Caki2 (cell line): ENCODE measurements around the gene GDF10. TPM values are rescaled to one million over a fixed set of nuclear protein-coding genes. Genes with fewer than 3 reads are reported as not detected.

Experiments
- DNase-seq: peaks from one replicate; pipeline ENCODE4 v3.0.0-alpha.2; 2015; ENCODE audit warnings: low read depth
- in situ Hi-C: cut with HindIII; loops from 2 replicates; pipeline ENCODE4 v1.10.0; 2016; ENCODE audit warnings: low sequenced_read_pairs, low pct_unique_long_range_greater_than_20kb, mixed read lengths
- total RNA-seq: library from RNA; depleted of rRNA; stranded (reverse); fragments of >200 nt; shearing (Covaris generic); gene quantifications from 2 replicates; pipeline ENCODE4 v1.2.3, GENCODE V29; 2014; ENCODE audit warnings: low replicate concordance

Gene GDF10
- total RNA-seq, 1 experiment from 2014 or later, result not detected

GRCh38 chr10:47287805-47288204, 12.2 kb upstream of the GDF10 start:
- no peak for DNase-seq
- in situ Hi-C loops, result no loop called here

GRCh38 chr10:47288236-47288635, 11.8 kb upstream of the GDF10 start:
- no peak for DNase-seq
- in situ Hi-C loops, result no loop called here

DNA sequence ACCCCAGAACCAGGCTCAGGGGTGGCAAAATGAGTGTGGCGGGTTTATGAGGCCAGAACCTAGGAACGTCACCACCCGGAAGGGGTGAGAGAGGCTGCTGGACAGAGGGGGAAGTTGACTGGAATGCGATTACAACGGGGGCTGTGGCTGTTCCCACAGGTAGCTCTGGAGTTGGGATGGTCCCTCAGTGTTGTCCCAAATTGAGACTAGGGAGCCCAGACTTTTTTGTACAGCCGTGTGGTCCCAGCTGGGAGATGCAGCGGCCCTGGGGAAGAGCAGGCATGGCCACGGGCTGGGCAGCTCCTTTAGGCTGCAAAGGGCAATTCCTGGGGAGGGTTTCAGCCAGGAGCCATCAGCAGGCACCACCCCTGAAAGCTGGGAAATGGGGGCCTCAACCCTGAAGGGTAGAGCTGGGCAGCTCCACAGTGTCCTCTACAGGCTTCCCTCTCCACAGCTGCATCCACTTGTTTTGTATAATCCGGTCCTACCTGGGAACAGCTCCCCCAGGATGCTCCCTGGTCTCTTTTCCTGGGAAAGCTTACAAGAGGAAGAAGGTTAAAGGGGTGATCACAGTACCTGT, 11.0 kb upstream of the GDF10 start:
- in situ Hi-C loops, result no loop called here

DNA sequence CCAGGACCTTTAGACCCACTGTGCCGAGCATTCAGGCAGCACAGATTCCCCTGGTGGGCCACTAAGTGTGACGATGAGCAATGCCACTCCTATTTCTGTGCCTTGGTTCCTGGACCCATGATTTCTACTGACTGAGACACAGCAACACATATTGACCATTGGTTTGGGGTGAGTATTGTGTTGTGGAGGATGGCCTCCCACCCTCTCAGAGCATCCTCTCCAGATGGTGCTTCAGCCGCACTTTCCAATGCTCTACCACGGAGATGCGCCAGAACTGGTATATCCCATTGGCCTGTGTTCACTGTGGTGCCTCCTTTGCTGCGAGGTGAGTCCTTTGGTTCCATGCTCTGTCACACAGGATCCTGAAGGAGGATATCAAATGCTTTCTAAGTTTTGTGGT, 10.1 kb upstream of the GDF10 start:
- DNase-seq, result no peak
- in situ Hi-C loops, result no loop called here

More for the DNA sequence above, 11.0 kb upstream of the GDF10 start:
- no peak for DNase-seq

- DNase-seq, result no peak
- in situ Hi-C loops, result no loop called here
Observed at GRCh38 chr10:47290338-47290737, 9.7 kb upstream of the GDF10 start.

GRCh38 chr10:47291682-47292081, 8.3 kb upstream of the GDF10 start:
- in situ Hi-C loops, result no loop called here

GRCh38 chr10:47294057-47294456, 5.9 kb upstream of the GDF10 start:
- no peak for DNase-seq
- in situ Hi-C loops, result no loop called here

More at GRCh38 chr10:47291682-47292081, 8.3 kb upstream of the GDF10 start:
- no peak for DNase-seq

DNA sequence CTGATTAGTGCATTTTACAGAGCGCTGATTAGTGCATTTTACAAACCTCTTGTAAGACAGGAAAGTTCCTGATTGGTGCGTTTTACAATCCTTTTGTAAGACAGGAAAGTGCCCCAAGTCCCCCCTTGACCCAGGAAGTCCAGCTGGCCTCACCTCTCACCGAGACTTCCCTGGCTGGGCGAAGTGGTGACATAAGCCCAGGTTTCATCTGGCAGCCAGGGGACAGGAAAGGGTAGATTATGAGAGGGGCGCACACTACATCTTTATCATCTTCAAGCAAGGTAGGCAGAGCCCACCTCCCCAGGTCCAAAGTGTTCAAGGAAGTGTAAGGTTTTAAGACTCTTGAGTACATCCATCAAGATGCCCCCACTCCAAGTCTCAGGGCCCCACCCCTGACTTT, 5.5 kb upstream of the GDF10 start:
- in situ Hi-C loops, result no loop called here
- DNase-seq, result no peak

- DNase-seq, result no peak
- in situ Hi-C loops, result no loop called here
Observed at GRCh38 chr10:47295411-47295810, 4.6 kb upstream of the GDF10 start.

GRCh38 chr10:47296156-47296894, 3.7 kb upstream of the GDF10 start:
- no peak for DNase-seq
- in situ Hi-C loops, result no loop called here

GRCh38 chr10:47296941-47297340, 3.1 kb upstream of the GDF10 start:
- DNase-seq, result no peak
- in situ Hi-C loops, result no loop called here

- in situ Hi-C loops, result no loop called here
- no peak for DNase-seq
Observed at GRCh38 chr10:47297866-47298540, 2.0 kb upstream of the GDF10 start.

- in situ Hi-C loops, result no loop called here
- no peak for DNase-seq
Observed at GRCh38 chr10:47298715-47299114, 1.3 kb upstream of the GDF10 start.

GRCh38 chr10:47300429-47300931, 483 bp downstream of the GDF10 start:
- no peak for DNase-seq
- in situ Hi-C loops, result no loop called here

- in situ Hi-C loops, result no loop called here
Observed at GRCh38 chr10:47301833-47302232, 1.8 kb downstream of the GDF10 start.

DNA sequence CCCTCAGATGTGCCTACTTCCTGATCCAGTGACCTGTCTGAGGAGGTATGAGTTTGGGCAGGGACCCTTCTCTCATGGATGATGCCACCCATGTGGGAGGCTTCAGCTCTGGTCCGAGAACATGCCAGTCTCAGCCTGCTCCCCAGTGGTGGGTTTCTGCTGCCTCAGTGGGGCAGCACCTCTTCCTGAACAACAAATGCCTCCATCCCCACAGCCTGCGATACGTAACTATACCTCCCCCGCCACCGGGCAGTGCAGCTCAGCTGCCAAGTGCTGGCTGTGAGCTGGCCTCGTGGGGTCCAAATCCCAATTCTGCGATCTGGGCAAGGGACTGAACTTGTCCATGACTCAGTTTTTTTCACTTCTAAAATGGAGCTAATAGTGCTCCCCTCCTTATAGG, 3.1 kb downstream of the GDF10 start:
- no peak for DNase-seq
- in situ Hi-C loops, result no loop called here

More at GRCh38 chr10:47301833-47302232, 1.8 kb downstream of the GDF10 start:
- DNase-seq, result no peak

- no peak for DNase-seq
- in situ Hi-C loops, result no loop called here
Observed at GRCh38 chr10:47303866-47304265, 3.9 kb downstream of the GDF10 start.

DNA sequence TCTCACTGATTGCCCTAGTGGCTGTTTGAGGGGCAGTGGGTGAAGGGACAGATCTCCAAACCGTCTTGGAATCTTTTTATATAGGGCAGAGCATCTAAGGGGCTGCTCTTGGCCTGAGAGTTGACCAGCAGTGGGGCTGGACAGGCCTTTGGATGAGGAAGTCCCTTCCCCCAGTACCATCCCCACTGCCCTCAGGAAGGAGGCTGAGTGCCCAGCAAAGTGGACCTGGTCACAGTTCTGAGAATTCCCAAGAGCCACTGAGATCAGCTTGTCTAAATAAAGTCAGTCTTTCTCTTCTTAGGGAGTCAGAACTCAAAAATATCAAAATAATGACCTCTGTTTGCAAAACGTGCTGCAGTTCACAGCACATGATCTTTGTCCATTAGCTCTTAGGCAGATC, 5.6 kb downstream of the GDF10 start:
- in situ Hi-C loops, result no loop called here

More for the DNA sequence above, 5.6 kb downstream of the GDF10 start:
- DNase-seq, result no peak
